AG04449 (cell line): ENCODE results near the gene SMARCB1.
"Not testable (repeated sequence)": the region's sequence is repeated elsewhere in the genome, so short reads cannot be mapped to it uniquely, and the experiment has no call there.

ENCODE experiments used
- CTCF ChIA-PET: fragments of 350-600 bp; formaldehyde crosslinking; extraction: SDS; loops from one replicate; lab custom pipeline; 2021; ENCODE audit warnings: antibody characterized with exemption; lab: Yijun Ruan, JAX
- POLR2A ChIA-PET: fragments of 400-600, 350-600 bp; formaldehyde crosslinking; extraction: SDS; loops from one replicate; lab custom pipeline; 2020; ENCODE audit warnings: antibody characterized with exemption, inconsistent platforms; lab: Yijun Ruan, JAX
- DNase-seq: peaks from one replicate; pipeline ENCODE4 v3.0.0-alpha.2; 2010; ENCODE audit warnings: low read depth, low spot score
- H3K4me3 ChIP-seq: 2 replicates; pipeline ENCODE4 v1.5.1; 2011; ENCODE audit warnings: low read depth, mild to moderate bottlenecking, control low read depth, low read length
- TF ChIP-seq, protein P1 (sequence below): IDR thresholded peaks from one replicate; pipeline ENCODE4 v1.5.1; 2011; ENCODE audit warnings: mild to moderate bottlenecking, moderate library complexity, low read length, control low read depth, inconsistent platforms; ENCODE audit not compliant: insufficient read depth; ENCODE audit errors: missing control alignments

SMARCB1 gene

DNA sequence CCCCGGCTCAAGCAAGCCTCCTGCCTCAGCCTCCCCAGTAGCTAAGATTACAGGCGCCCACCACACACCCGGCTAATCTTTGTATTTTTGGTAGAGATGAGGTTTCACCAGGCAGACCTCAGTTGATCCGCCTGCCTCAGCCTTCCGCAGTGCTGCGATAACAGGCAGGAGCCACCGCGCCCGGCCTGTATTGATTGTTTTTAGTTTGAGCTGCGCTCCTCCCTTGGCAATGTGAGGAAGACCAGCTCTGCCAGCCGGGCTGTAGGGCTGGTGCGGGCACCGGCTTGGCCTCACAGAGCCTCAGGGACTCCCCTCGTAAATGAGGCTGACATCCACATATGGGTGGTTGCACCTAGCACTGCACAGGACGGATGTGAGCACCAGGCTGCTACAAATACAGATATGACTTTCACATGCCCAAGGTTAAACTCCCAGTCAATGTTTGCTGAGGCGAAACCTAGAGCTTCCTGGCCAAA lies 63.4 kb downstream of the SMARCB1 start:
- H3K4me3 ChIP-seq: no peak overlapping the region
- TF ChIP-seq, protein P1, sequence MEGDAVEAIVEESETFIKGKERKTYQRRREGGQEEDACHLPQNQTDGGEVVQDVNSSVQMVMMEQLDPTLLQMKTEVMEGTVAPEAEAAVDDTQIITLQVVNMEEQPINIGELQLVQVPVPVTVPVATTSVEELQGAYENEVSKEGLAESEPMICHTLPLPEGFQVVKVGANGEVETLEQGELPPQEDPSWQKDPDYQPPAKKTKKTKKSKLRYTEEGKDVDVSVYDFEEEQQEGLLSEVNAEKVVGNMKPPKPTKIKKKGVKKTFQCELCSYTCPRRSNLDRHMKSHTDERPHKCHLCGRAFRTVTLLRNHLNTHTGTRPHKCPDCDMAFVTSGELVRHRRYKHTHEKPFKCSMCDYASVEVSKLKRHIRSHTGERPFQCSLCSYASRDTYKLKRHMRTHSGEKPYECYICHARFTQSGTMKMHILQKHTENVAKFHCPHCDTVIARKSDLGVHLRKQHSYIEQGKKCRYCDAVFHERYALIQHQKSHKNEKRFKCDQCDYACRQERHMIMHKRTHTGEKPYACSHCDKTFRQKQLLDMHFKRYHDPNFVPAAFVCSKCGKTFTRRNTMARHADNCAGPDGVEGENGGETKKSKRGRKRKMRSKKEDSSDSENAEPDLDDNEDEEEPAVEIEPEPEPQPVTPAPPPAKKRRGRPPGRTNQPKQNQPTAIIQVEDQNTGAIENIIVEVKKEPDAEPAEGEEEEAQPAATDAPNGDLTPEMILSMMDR: no peak
- DNase-seq: no peak
- ChIA-PET POLR2A (no interaction called here), CTCF (interaction anchor here (0.6 to 9.5 kb wide), 58 partner anchors 8 to 316 kb away, joined by 3 to 387 read pairs (median 5); partner anchors contain the start of genes C22orf15, CHCHD10, DERL3 and MIF)

DNA sequence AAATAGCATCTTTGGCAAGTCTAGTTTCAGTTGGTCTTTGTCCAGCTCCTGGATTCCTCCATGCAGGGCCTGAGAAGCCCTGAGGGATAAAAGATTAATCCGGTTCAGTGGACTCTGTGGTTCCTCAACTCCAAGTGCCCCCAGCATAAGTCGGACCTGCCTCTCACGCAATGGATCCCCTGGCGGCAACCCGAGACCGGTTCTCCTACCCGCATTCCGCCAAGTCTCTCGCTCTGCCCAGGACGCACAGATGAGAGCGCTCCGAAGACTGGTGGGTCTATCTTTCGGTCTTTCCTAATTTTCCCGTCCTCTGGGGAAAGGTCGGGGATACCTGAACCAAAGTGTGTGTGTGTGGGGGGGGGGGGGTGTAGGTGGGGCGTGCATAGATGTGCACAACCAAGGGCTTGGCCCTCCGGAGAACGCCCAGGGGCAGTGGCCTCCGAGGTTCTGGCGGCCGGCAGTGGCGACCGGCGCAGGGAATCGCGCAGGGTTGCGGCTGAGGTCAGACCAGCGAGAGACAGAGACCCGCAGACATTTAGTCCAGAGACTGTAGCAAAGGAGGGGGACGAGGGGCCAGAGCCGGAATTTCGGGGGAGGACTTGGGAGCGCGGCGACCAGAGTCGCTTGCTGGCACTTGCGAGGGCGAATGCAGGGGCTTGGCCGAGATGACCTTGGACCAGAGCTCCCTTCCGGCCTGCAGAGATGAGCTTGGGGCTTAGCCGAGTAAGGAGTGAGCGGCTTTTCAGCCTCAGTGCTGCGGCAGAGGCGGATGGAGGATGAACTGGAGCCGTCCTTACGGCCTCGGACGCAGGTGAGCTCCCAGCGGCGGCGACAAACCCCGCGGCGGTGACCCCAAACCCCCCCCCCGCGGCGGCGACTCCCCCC lies 70.2 kb downstream of the SMARCB1 start:
- ChIA-PET CTCF (interaction anchor here (0.6 to 4.5 kb wide), 19 partner anchors 8 to 99 kb away, joined by 3 to 50 read pairs (median 4); partner anchors contain the start of genes CHCHD10, MIF and MMP11), POLR2A (interaction anchor here (0.8 to 1.6 kb wide), 9 partner anchors 9 to 335 kb away, joined by 3 to 8 read pairs (median 4); partner anchors contain the start of gene MIF)
- peak overlapping the region; percentile 72 for H3K4me3 ChIP-seq
- no peak for DNase-seq
- TF ChIP-seq, protein P1: peak; percentile 23

DNA sequence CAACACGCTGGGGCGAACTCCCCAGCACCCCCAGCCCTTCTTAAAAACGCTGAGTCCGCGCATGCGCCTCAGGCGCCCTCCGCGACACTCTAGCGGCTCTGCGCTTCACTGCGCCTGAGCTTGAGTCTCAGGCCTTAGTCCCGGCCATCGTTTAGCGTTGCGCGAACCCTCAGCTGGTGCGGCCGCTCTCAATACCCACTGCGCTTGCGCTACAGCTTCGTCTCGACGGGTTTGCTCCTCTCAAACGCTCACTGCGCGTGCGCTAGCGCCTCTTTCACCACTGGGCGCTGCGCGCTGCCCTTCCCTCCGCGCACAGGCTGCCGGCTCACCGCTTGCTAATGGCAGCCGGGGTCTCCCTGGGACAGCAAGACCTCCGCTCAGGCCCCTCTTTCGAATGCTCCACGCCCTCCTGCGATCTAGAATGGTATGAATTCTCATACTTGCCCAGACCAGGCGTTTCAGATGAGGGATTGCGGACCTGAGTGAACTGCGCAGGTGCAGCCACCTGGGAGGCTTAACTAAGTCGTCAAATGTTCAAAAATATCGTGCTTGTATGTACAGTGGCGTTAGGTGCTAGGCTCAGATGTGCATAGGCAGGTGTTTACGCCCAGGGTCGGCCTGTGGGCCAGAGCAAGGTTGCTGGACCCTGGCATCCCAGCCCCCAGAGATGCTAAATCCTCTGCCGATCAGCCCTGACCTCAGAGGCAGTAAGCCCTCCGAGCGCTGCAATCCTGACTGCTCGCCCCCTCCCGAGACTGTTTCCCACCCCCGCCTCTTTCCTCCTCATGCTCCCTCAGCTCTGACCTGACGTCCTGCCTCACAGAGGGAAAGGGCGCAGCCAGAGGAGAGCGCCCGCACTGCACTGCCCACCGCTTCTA lies 71.1 kb downstream of the SMARCB1 start, which contains the start of gene SLC2A11:
SLC2A11 (plus strand) TSS at position 270 of the 878 bp plus-strand sequence; CDS start at position 395, 125 bp downstream.
- CTCF ChIA-PET: interaction anchor here (0.7 to 4.5 kb wide), 15 partner anchors 8 to 98 kb away, joined by 3 to 50 read pairs (median 7); partner anchors contain the start of genes CHCHD10 and MIF
- H3K4me3 ChIP-seq: peak within 1 kb of the TSS; percentile 72
- peak; percentile 65 for DNase-seq
- TF ChIP-seq, protein P1: peak; percentile 23
- POLR2A ChIA-PET: interaction anchor here (0.6 to 1.6 kb wide), 10 partner anchors 10 to 336 kb away, joined by 3 to 8 read pairs (median 4); partner anchors contain the start of gene MIF

DNA sequence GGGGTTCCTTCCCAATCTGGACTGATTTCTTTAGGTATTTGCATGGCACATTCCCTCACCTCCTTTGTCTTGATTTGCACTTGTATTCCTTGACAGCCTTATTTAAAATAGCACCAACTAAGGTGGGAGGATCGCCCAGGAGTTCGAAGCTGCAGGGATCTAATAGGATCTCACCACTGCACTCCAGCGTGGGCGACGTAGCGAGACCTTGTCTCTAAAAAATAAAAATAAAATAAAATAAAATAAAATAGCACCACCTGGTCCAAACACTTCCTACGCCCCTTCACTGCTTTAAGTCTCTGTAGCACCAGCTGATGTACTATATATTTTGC lies 71.7 kb downstream of the SMARCB1 start:
- ChIA-PET POLR2A (interaction anchor here (0.6 to 1.0 kb wide), 2 partner anchors 24 to 36 kb away, joined by 3 to 4 read pairs; partner anchors contain the start of gene MIF), CTCF (interaction anchor here (0.8 to 4.5 kb wide), 10 partner anchors 8 to 98 kb away, joined by 3 to 50 read pairs (median 8); partner anchors contain the start of genes CHCHD10 and MIF)
- no peak for DNase-seq
- TF ChIP-seq, protein P1: no peak
- peak overlapping the region; percentile 72 for H3K4me3 ChIP-seq

DNA sequence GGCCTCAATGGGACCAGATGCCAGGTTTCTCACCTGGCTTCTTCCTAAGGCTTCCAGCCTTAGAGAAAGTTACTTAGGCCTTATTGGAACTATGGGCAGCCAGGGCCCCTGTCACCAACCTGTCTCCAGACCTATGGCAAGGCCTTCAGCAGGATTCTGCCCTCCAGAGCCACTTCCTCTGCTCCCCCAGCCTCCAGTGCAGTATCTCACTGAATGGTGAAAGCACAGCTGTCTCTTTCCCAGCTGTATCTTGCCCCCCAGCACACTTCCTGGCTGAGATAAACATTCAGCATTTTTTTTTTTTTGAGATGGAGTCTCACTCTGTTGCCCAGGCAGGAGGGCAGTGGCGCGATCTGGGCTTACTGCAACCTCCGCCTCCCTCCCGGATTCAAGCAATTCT lies 72.4 kb downstream of the SMARCB1 start:
- ChIA-PET CTCF (interaction anchor here (0.8 to 4.5 kb wide), 8 partner anchors 9 to 97 kb away, joined by 3 to 50 read pairs (median 8); partner anchors contain the start of genes CHCHD10 and MIF), POLR2A (interaction anchor here (1.0 kb wide), 1 partner anchor 35 kb away, joined by 4 read pairs; the partner anchor contains the start of gene MIF)
- DNase-seq: no peak
- TF ChIP-seq, protein P1: no peak
- no peak overlapping the region for H3K4me3 ChIP-seq

DNA sequence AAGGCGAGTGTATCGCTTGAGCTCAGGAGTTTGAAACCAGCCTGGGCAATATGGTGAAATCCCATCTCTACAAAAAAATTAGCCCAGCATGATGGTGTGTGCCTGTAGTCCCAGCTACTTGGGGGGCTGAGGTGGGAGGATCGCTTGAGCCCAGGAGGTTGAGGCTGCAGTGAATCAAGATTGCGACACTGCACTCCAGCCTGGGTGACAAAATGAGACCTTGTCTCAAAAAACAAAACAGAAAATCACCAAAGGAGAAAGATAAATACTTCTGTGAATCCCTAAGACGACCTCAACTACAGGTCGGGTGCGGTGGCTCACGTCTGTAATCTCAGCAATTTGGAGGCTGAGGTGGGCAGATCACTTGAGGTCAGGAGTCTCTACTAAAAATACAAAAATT lies 73.4 kb downstream of the SMARCB1 start:
- H3K4me3 ChIP-seq, POLR2A ChIA-PET, DNase-seq: not testable (repeated sequence)
- CTCF ChIA-PET: interaction anchor here (0.9 to 4.5 kb wide), 6 partner anchors 8 to 95 kb away, joined by 3 to 50 read pairs (median 18); partner anchors contain the start of gene MIF
